Endothelial cell of umbilical vein (primary cell): ENCODE results near the gene MAGIX. TPM values are rescaled to one million over a fixed set of nuclear protein-coding genes. Genes with fewer than 3 reads are reported as not detected.

ENCODE experiments used
- BruUV-seq: library from RNA; stranded (reverse); fragments of 400-500 nt; replicated peaks from 2 replicates; lab custom pipeline; 2021; lab: Mats Ljungman, UMichigan
- CTCF ChIA-PET: fragments of 300-600, 350-600 bp; sonication (Branson Sonifier 250); formaldehyde crosslinking; loops from one replicate; lab custom pipeline; 2021; ENCODE audit warnings: antibody characterized with exemption, inconsistent platforms; lab: Charles Lee
- POLR2A ChIA-PET: fragments of 300-600, 350-600 bp; sonication (Branson Sonifier 250); formaldehyde crosslinking; loops from one replicate; lab custom pipeline; 2021; ENCODE audit warnings: antibody characterized with exemption, inconsistent platforms; lab: Charles Lee
- DNase-seq: peaks from one replicate; pipeline ENCODE4 v3.0.0-alpha.2; 2011; ENCODE audit warnings: low read depth, low spot score
- FAIRE-seq: peaks from 2 replicates; lab custom pipeline; 2011; peaks lifted over from hg19 to GRCh38; lab: Jason Lieb, UNC
- H2AFZ ChIP-seq: 2 replicates; pipeline ENCODE4 v1.6.0; 2012; ENCODE audit warnings: low read depth, low read length, control low read depth, inconsistent platforms
- H3K27ac ChIP-seq: 2 replicates; pipeline ENCODE4 v1.5.1; 2011; ENCODE audit warnings: low read depth, mild to moderate bottlenecking, control low read depth, low read length, moderate library complexity; ENCODE audit not compliant: insufficient read depth
- H3K27me3 ChIP-seq, 2 experiments: 2 replicates each; pipeline versions ENCODE4 v1.6.0 to v1.6.1; 2011; ENCODE audit warnings: low read length in 2 of 2, mixed read lengths in 1 of 2; ENCODE audit not compliant: control insufficient read depth in 2 of 2, insufficient read depth in 2 of 2
- H3K36me3 ChIP-seq, 2 experiments: 2 replicates in 1 of 2; 3 replicates in 1 of 2; pipeline ENCODE4 v1.5.1; 2011; ENCODE audit warnings: low read length in 2 of 2, mild to moderate bottlenecking in 1 of 2, moderate library complexity in 1 of 2; ENCODE audit not compliant: control insufficient read depth in 2 of 2, insufficient read depth in 2 of 2; ENCODE audit errors: extremely low read depth in 1 of 2
- H3K4me1 ChIP-seq: 3 replicates; pipeline ENCODE4 v1.5.1; 2011; ENCODE audit warnings: mild to moderate bottlenecking, low read length; ENCODE audit not compliant: control insufficient read depth, insufficient read depth; ENCODE audit errors: extremely low read depth
- H3K4me2 ChIP-seq: 2 replicates; pipeline ENCODE4 v1.6.1; 2011; ENCODE audit warnings: low read length, control low read depth, mixed read lengths; ENCODE audit not compliant: insufficient read depth
- H3K4me3 ChIP-seq, 3 experiments: fragments of 200-600 bp in 1 of 3; sonication (generic), shearing (Covaris generic) in 1 of 3; replicated peaks in 1 of 3; 2 replicates each; pipeline ENCODE4 v1.5.1; 2011 to 2016; ENCODE audit warnings: control low read depth in 3 of 3, low read length in 3 of 3, mild to moderate bottlenecking in 2 of 3, inconsistent platforms in 1 of 3, low read depth in 1 of 3, moderate library complexity in 1 of 3; ENCODE audit not compliant: insufficient read depth in 1 of 3
- H3K79me2 ChIP-seq: 2 replicates; pipeline ENCODE4 v1.6.0; 2012; ENCODE audit warnings: low read length, inconsistent platforms; ENCODE audit not compliant: control insufficient read depth, insufficient read depth
- H3K9ac ChIP-seq: replicated peaks from 2 replicates; pipeline ENCODE3; 2011; ENCODE audit warnings: low read length, control low read depth; ENCODE audit not compliant: insufficient read depth; ENCODE audit errors: extremely low read depth
- H3K9me1 ChIP-seq: replicated peaks from 3 replicates; pipeline ENCODE4 v1.6.0; 2011; ENCODE audit warnings: mild to moderate bottlenecking, low read length; ENCODE audit not compliant: control insufficient read depth, insufficient read depth; ENCODE audit errors: extremely low read depth
- H3K9me3 ChIP-seq: replicated peaks from 2 replicates; pipeline ENCODE4 v1.5.1; 2012; ENCODE audit warnings: low read length, inconsistent platforms; ENCODE audit not compliant: control insufficient read depth, insufficient read depth
- H4K20me1 ChIP-seq: replicated peaks from 2 replicates; pipeline ENCODE3; 2011; ENCODE audit warnings: mild to moderate bottlenecking, low read length; ENCODE audit not compliant: control insufficient read depth, insufficient read depth; ENCODE audit errors: extremely low read depth
- EZH2 ChIP-seq: IDR thresholded peaks from 2 replicates; pipeline ENCODE4 v1.6.1; 2012; ENCODE audit warnings: borderline replicate concordance, low read depth, mild to moderate bottlenecking, moderate library complexity, low read length, inconsistent platforms; ENCODE audit not compliant: severe bottlenecking
- FOS ChIP-seq: IDR thresholded peaks from 2 replicates; pipeline ENCODE4 v1.6.1; 2011; ENCODE audit warnings: mild to moderate bottlenecking, low read length, moderate library complexity, borderline replicate concordance; ENCODE audit not compliant: insufficient read depth
- GATA2 ChIP-seq: IDR thresholded peaks from 2 replicates; pipeline ENCODE4 v1.7.0; 2011; ENCODE audit warnings: low read depth, mild to moderate bottlenecking, moderate library complexity, mixed read lengths, low read length; ENCODE audit not compliant: insufficient read length, insufficient read depth
- JUN ChIP-seq: IDR thresholded peaks from 2 replicates; pipeline ENCODE4 v1.6.1; 2011; ENCODE audit warnings: borderline replicate concordance, low read depth; ENCODE audit not compliant: insufficient read length, insufficient read depth
- MYC ChIP-seq: IDR thresholded peaks from one replicate; pipeline ENCODE4 v1.6.1; 2011; ENCODE audit warnings: mild to moderate bottlenecking, low read depth, low read length
- POLR2A ChIP-seq: IDR thresholded peaks from 2 replicates; pipeline ENCODE4 v1.6.1; 2012; ENCODE audit warnings: low read depth, mild to moderate bottlenecking, control low read depth, low read length
- POLR2AphosphoS5 ChIP-seq: IDR thresholded peaks from 2 replicates; pipeline ENCODE4 v1.6.1; 2012; ENCODE audit warnings: low read depth, mild to moderate bottlenecking, control low read depth, low read length, moderate library complexity; ENCODE audit not compliant: insufficient read depth
- dilution Hi-C: fragments of 300-500 bp; cut with MboI; formaldehyde crosslinking; loops from one replicate; pipeline ENCODE4 v1.15.0; 2019; ENCODE audit warnings: low sequenced_read_pairs; ENCODE audit not compliant: extremely low pct_ligation_motif_present
- intact Hi-C: fragments of 100-400 bp; cut with micrococcal nuclease; formaldehyde crosslinking; loops from one replicate; pipeline ENCODE4 v1.10.0; 2022
- polyA plus RNA-seq, 4 experiments: library from polyadenylated mRNA; depleted of rRNA in 3 of 4; stranded (reverse) in 3 of 4; unstranded in 1 of 4; fragments of >200 nt; gene quantifications; 2 replicates each; pipeline versions ENCODE4 v1.2.1 to v1.2.3, GENCODE V29; 2011 to 2012; ENCODE audit warnings: missing spikeins in 1 of 4
- total RNA-seq: library from RNA; stranded (reverse); gene quantifications from 2 replicates; pipeline ENCODE4 v1.2.3, GENCODE V29; 2021
- TF ChIP-seq, protein P1 (sequence below): IDR thresholded peaks from 2 replicates; pipeline ENCODE4 v1.6.1; 2011; ENCODE audit not compliant: insufficient read depth, insufficient read length
- TF ChIP-seq, protein P2 (sequence below), 2 donors: IDR thresholded peaks; 1 replicate in 1 of 2; 2 replicates in 1 of 2; pipeline ENCODE4 v1.5.1; 2011; ENCODE audit warnings: low read length in 2 of 2, mild to moderate bottlenecking in 2 of 2, moderate library complexity in 2 of 2, control low read depth in 1 of 2, inconsistent platforms in 1 of 2, low read depth in 1 of 2; ENCODE audit not compliant: insufficient read depth in 1 of 2; ENCODE audit errors: extremely low read depth in 1 of 2

Gene MAGIX
- total and polyA plus RNA-seq, 2 donors (not counting 3 experiments of a cell fraction or from before 2014, with no cell fraction given) = 0.77 to 0.88 TPM

DNA sequence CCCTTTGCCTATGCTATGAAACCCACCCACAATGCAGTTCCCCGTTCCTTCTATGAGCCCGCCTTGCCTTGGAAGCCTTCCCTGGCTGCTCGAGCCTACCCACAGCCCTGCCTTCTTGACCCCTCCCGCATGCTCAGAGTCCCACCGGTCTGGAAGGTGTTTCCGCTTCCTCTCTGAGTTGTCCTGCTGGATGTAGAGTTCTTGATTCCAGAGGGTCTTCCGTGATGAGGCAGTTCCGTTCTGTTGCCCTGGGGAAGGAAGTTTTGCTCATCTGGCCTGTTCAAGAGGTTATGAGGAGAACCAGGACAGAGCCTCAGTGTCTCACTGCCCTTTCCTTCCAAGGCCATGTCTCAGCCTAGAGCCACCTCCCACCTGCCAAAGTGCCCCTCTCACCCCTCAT is 46.5 kb upstream of the MAGIX start:
- TF ChIP-seq EZH2 = no peak
- TF ChIP-seq MYC = no peak
- TF ChIP-seq POLR2AphosphoS5 = no peak
- no peak for TF ChIP-seq FOS
- no peak for TF ChIP-seq POLR2A
- TF ChIP-seq JUN = no peak
- TF ChIP-seq, protein P1, sequence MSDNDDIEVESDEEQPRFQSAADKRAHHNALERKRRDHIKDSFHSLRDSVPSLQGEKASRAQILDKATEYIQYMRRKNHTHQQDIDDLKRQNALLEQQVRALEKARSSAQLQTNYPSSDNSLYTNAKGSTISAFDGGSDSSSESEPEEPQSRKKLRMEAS = no peak
- TF ChIP-seq, protein P2, sequence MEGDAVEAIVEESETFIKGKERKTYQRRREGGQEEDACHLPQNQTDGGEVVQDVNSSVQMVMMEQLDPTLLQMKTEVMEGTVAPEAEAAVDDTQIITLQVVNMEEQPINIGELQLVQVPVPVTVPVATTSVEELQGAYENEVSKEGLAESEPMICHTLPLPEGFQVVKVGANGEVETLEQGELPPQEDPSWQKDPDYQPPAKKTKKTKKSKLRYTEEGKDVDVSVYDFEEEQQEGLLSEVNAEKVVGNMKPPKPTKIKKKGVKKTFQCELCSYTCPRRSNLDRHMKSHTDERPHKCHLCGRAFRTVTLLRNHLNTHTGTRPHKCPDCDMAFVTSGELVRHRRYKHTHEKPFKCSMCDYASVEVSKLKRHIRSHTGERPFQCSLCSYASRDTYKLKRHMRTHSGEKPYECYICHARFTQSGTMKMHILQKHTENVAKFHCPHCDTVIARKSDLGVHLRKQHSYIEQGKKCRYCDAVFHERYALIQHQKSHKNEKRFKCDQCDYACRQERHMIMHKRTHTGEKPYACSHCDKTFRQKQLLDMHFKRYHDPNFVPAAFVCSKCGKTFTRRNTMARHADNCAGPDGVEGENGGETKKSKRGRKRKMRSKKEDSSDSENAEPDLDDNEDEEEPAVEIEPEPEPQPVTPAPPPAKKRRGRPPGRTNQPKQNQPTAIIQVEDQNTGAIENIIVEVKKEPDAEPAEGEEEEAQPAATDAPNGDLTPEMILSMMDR (IDR thresholded peaks at IDR 0.05; ENCODE audit: extremely low read depth in 1 of 2, insufficient read depth in 1 of 2, low read depth in 1 of 2, low read length in 2 of 2) = no peak
- TF ChIP-seq GATA2 = no peak
- dilution Hi-C loops = no loop called here
- BruUV-seq = no TSS peak

More for the DNA sequence above, 46.5 kb upstream of the MAGIX start:
- Histone ChIP-seq H3K4me2 (no peak overlapping the region), H3K9me3 (no peaks in the 10 kb centered on the region), H3K27ac (no peak overlapping the region), H2AFZ (no peak overlapping the region), H3K9me1 (no peaks in the 10 kb centered on the region), H3K27me3 (no peaks in the 10 kb centered on the region), H3K79me2 (no peaks in the 10 kb centered on the region), H3K36me3 (peaks cover 0 to 28% of the 10 kb centered on the region in 2 experiments), H3K9ac (no peak overlapping the region), H3K4me1 (no peaks in the 10 kb centered on the region), H3K4me3 (no peak overlapping the region), H4K20me1 (no peaks in the 10 kb centered on the region)
- CTCF ChIA-PET = no interaction called here
- intact Hi-C loops = no loop called here
- DNase-seq = no peak
- POLR2A ChIA-PET = no interaction called here
- no peak for FAIRE-seq
